Activated B cell treated with CpG ODN at 0.5 μM for 24 hours (primary cell): ENCODE data around the gene S100A8. TPM values are rescaled to one million over a fixed set of nuclear protein-coding genes. Genes with fewer than 3 reads are reported as not detected.
"Not testable (repeated sequence)": the region's sequence is repeated elsewhere in the genome, so short reads cannot be mapped to it uniquely, and the experiment has no call there.

Experiments
- ATAC-seq: fragments of 200-7000 bp; cut with Tn5 transposase; one replicate; pipeline ENCODE4 v1.10.0; 2021; ENCODE audit warnings: low read depth, mild to moderate bottlenecking, moderate library complexity
- CTCF ChIA-PET: fragments of 350-600 bp; sonication (Branson Sonifier 250); formaldehyde crosslinking; loops from one replicate; lab custom pipeline; 2021; ENCODE audit warnings: antibody characterized with exemption; lab: Charles Lee
- POLR2A ChIA-PET: fragments of 350-600 bp; sonication (Branson Sonifier 250); formaldehyde crosslinking; loops from one replicate; lab custom pipeline; 2021; ENCODE audit warnings: antibody characterized with exemption; lab: Charles Lee
- DNase-seq: peaks from one replicate; pipeline ENCODE4 v3.0.0; 2022
- H3K27ac Mint-ChIP-seq: one replicate; pipeline ENCODE4 v1.8.0; 2020; ENCODE audit warnings: mixed read lengths
- H3K27me3 Mint-ChIP-seq: one replicate; pipeline ENCODE4 v1.8.0; 2021; ENCODE audit warnings: mixed read lengths
- H3K36me3 Mint-ChIP-seq: one replicate; pipeline ENCODE4 v1.8.0; 2021; ENCODE audit warnings: low read depth, mixed read lengths
- H3K4me1 Mint-ChIP-seq: one replicate; pipeline ENCODE4 v1.8.0; 2021; ENCODE audit warnings: mixed read lengths
- H3K4me3 Mint-ChIP-seq: one replicate; pipeline ENCODE4 v1.8.0; 2020; ENCODE audit warnings: mild to moderate bottlenecking, mixed read lengths
- H3K9me3 Mint-ChIP-seq: one replicate; pipeline ENCODE4 v1.8.0; 2020; ENCODE audit warnings: mixed read lengths
- intact Hi-C: fragments of 100-400 bp; cut with micrococcal nuclease; formaldehyde crosslinking; loops from one replicate; pipeline ENCODE4 v1.15.1; 2024
- total RNA-seq: library from RNA; stranded (reverse); gene quantifications from 2 replicates; pipeline ENCODE4 v1.2.3, GENCODE V29; 2022
- TF ChIP-seq, protein P1 (sequence below): fragments of 200-600 bp; IDR thresholded peaks from one replicate; pipeline ENCODE4 v1.8.0; 2022; ENCODE audit warnings: antibody characterized with exemption, mild to moderate bottlenecking

The S100A8 gene
- total RNA-seq, 1 donor from 2014 or later: not detected

DNA sequence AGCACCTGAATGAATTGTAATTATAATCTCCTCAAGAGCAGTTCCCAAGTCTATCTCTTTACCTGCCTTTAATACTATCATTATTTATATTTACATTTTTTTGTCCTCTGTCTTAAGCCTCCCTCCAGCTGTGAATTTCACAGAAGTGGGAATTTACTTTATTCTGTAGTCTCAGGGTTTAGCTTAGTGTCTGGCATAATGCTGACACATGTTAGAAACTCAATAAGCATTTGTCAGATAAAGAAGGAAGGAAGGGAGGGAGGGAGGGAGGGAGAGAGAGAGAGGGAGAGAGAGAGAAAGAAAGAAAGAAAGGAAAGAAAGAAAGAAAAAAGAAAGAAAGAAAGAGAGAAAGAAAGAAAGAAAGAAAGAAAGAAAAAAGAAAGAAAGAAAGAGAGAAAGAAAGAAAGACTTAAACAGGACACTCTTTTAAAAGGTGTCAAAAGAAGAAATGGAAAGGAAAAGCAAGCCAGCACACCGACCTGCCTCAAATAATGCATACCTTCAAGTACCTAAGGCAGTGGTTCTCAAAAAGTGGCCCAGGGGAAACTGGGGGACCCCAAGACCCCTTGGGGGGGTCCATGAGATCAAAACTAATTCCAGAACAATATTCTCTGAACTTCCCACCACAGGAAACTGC lies 40.4 kb downstream of the S100A8 start:
- ChIA-PET CTCF (interaction anchor here (6.0 kb wide), 1 partner anchor 145 kb away, joined by 67 read pairs; no protein-coding TSS in a partner anchor), POLR2A (no interaction called here)
- Mint-ChIP-seq H3K36me3 (no peaks in the 10 kb centered on the region), H3K27me3 (peaks cover 34% of the 10 kb centered on the region), H3K4me3 (no peak overlapping the region), H3K9me3 (no peaks in the 10 kb centered on the region), H3K27ac (no peak overlapping the region), H3K4me1 (peaks cover 13% of the 10 kb centered on the region)
- TF ChIP-seq, protein P1, sequence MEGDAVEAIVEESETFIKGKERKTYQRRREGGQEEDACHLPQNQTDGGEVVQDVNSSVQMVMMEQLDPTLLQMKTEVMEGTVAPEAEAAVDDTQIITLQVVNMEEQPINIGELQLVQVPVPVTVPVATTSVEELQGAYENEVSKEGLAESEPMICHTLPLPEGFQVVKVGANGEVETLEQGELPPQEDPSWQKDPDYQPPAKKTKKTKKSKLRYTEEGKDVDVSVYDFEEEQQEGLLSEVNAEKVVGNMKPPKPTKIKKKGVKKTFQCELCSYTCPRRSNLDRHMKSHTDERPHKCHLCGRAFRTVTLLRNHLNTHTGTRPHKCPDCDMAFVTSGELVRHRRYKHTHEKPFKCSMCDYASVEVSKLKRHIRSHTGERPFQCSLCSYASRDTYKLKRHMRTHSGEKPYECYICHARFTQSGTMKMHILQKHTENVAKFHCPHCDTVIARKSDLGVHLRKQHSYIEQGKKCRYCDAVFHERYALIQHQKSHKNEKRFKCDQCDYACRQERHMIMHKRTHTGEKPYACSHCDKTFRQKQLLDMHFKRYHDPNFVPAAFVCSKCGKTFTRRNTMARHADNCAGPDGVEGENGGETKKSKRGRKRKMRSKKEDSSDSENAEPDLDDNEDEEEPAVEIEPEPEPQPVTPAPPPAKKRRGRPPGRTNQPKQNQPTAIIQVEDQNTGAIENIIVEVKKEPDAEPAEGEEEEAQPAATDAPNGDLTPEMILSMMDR: no peak
- ATAC-seq (no peak), DNase-seq (no peak)
- intact Hi-C loops: no loop called here

DNA sequence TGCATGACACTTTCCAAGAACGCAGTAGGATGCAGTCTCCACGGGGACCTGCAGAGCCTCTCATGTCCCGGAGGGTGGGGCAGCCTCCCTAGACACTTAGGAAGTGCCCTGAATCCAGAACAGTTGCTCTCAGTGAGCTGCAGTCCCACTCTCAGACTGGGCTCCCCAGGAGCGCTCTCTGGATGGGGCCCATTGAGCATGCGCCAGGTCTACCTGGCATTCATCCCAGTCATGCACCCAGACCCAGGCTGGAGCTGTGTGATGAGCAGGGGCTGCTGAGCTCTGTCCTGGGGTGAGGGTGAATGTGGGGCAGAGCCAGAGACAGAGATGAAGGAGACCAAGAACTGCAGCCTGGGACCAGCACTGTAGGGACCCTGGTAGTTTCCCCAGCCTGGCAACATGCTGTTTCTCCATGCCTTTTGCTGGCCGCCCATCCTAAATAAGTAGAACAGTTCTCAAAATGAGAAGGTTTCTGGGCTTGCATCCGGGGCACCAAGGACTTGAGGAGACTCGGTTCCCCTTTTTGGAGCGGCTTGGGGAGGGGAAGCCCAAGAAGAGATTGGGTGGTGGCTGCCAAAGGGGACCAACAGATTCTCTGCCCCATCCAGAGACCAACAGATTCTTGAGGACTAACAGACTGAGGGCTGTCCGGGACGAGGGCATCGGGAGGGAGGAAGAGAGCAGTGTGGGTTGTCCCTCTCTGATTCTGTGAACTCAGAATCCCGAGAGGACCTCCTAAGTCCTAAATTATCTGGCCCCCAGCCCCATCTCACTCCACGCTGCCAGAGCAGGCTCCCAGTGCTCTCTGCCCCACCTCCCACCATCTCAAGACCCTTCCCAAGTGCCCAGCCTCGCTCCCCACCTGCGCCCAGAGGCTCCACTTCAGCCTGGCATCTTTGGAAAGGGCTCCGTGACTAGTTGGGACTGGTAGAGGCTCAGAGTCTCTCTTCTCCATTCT lies 41.2 kb downstream of the S100A8 start:
- peaks cover 18% of the 10 kb centered on the region for H3K4me1 Mint-ChIP-seq
- POLR2A ChIA-PET: no interaction called here
- peaks cover 32% of the 10 kb centered on the region for H3K27me3 Mint-ChIP-seq
- TF ChIP-seq, protein P1: no peak
- H3K9me3 Mint-ChIP-seq: no peaks in the 10 kb centered on the region
- CTCF ChIA-PET: interaction anchor here (6.0 kb wide), 1 partner anchor 145 kb away, joined by 67 read pairs; no protein-coding TSS in a partner anchor
- H3K4me3 Mint-ChIP-seq: no peak overlapping the region
- DNase-seq: no peak
- intact Hi-C loops: no loop called here
- no peak for ATAC-seq
- no peaks in the 10 kb centered on the region for H3K36me3 Mint-ChIP-seq
- H3K27ac Mint-ChIP-seq: no peak overlapping the region

DNA sequence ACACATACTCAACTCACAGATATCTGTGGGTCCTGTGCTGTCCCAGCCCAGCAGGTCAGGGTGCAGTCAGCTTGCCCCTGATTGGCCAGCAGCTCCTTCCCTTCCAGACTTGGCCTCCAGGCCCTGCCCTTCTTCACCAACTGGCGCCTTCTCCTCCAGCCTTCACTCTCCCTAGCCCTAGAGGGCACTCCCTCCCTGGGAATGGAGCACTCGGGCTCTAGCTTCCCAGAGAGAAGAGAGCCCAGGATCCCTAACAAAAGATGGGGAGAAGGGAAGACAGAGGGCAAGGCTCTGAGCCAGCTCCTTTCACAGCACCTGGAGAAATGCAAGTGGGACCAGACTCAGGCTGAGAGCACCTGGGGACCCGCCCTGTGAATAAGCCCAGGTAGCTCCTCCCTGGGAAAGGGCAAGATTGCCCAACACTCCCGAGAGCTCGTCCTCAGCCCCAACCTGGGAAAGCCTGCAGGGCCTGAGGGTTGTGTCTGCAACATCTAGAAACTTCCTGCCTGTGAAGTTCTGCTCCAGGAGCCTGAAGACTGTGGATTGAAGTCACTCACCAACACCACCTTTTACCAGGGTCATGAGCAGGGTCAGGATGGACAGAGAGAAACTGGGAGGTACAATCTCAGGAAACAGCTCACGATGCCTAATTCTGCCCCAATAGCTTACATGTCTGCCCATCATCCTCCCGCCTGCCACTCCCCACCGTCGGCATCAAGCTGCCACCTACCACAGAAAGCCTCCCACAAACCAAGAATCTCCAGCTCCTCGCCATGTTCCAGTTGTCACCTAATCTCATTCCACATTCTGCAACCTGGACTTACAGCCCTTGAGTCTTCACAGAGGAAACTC lies 42.1 kb downstream of the S100A8 start, which contains the start of gene PGLYRP4:
Gene PGLYRP4 (minus strand): TSS at position 331 of the 852 bp plus-strand sequence. CDS start 909 bp downstream, outside the sequence.
- intact Hi-C loops: no loop called here
- H3K4me3 Mint-ChIP-seq: no peak within 1 kb of the TSS
- TF ChIP-seq, protein P1: no peak
- H3K4me1 Mint-ChIP-seq: peaks cover 21% of the 10 kb centered on the region
- no peaks in the 10 kb centered on the region for H3K9me3 Mint-ChIP-seq
- CTCF ChIA-PET: interaction anchor here (1.0 kb wide), 1 partner anchor 147 kb away, joined by 3 read pairs; no protein-coding TSS in a partner anchor
- DNase-seq (no peak), ATAC-seq (no peak)
- H3K36me3 Mint-ChIP-seq: no peaks in the 10 kb centered on the region
- H3K27me3 Mint-ChIP-seq: peaks cover 38% of the 10 kb centered on the region
- no peak within 1 kb of the TSS for H3K27ac Mint-ChIP-seq
- POLR2A ChIA-PET: no interaction called here

DNA sequence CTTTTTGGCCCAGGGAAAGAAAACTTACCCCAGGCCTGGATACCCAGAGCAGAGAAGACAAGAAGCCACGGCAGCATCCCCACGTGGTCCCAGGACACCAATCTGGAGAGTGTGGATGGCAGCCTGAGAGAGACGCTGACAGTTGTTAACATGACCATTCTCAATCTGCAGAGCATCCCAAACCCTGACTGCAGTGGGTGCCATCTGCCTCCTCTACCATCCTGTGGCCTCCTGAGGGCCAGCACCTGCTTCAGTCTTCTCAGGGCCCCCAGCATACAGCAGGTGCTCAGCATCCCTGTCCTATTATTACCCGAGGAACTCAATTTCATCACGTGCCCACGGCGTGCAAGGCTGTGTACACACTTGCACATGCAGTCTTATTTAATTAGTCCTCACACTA lies 43.0 kb downstream of the S100A8 start:
- Mint-ChIP-seq H3K27ac (no peak overlapping the region), H3K4me1 (peaks cover 21% of the 10 kb centered on the region), H3K27me3 (peaks cover 40% of the 10 kb centered on the region), H3K4me3 (no peak overlapping the region), H3K9me3 (no peaks in the 10 kb centered on the region), H3K36me3 (no peaks in the 10 kb centered on the region)
- intact Hi-C loops: no loop called here
- DNase-seq (no peak), ATAC-seq (no peak)
- CTCF ChIA-PET: interaction anchor here (1.0 kb wide), 1 partner anchor 147 kb away, joined by 3 read pairs; no protein-coding TSS in a partner anchor
- TF ChIP-seq, protein P1: no peak
- POLR2A ChIA-PET: no interaction called here

DNA sequence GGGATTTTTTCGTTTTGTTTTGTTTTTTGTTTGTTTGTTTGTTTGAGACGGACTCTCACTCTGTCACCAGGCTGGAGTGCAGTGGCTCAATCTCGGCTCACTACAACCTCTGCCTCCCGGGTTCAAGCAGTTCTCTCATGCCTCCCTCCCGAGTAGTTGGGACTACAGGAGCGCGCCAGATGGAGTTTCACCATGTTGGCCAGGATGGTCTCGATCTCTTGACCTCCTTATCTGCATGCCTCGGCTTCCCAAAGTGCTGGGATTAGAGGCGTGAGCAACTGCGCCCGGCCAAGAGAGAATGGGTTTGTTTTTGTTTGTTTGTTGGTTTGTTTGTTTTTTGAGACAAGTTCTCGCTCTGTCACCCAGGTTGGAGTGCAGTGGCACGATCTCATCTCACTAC lies 43.8 kb downstream of the S100A8 start:
- intact Hi-C loops, H3K9me3 Mint-ChIP-seq, H3K4me3 Mint-ChIP-seq, POLR2A ChIA-PET, H3K27ac Mint-ChIP-seq, CTCF ChIA-PET, DNase-seq, H3K36me3 Mint-ChIP-seq, ATAC-seq: not testable (repeated sequence)
- Mint-ChIP-seq H3K4me1 (peaks cover 21% of the 10 kb centered on the region), H3K27me3 (peaks cover 47% of the 10 kb centered on the region)
